Measurements from ENCODE around the gene NAA16.

DNA sequence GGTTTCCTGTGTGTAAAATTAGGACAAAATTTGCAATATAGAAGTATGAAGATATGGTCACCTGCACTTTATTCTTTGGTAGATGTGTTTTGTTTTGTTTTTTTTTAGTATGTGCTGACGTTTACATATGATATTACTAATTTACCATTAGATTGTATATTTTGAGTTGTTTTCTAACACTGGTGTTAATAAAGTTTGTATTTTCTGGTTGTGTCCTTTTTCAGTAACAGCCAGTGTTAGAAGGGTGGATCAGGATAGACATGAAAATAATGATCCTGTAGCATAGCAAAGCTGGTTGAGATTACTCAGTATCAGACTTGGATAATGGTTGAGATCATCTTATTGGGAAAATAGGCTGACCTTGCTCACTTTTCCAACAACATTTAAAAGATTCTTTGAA lies 6.2 kb downstream of the NAA16 start:
- TF ChIP-seq, protein P1, sequence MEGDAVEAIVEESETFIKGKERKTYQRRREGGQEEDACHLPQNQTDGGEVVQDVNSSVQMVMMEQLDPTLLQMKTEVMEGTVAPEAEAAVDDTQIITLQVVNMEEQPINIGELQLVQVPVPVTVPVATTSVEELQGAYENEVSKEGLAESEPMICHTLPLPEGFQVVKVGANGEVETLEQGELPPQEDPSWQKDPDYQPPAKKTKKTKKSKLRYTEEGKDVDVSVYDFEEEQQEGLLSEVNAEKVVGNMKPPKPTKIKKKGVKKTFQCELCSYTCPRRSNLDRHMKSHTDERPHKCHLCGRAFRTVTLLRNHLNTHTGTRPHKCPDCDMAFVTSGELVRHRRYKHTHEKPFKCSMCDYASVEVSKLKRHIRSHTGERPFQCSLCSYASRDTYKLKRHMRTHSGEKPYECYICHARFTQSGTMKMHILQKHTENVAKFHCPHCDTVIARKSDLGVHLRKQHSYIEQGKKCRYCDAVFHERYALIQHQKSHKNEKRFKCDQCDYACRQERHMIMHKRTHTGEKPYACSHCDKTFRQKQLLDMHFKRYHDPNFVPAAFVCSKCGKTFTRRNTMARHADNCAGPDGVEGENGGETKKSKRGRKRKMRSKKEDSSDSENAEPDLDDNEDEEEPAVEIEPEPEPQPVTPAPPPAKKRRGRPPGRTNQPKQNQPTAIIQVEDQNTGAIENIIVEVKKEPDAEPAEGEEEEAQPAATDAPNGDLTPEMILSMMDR (IDR thresholded peaks at IDR 0.05 in 2 of 3, conservative IDR thresholded peaks at IDR 0.05 in 1 of 3; ENCODE audit: insufficient read depth in 2 of 3, low read depth in 1 of 3, low read length in 3 of 3), result no peak
- TF ChIP-seq MCM2 (IDR thresholded peaks at IDR 0.05; ENCODE audit: low read depth), result no peak
- TF ChIP-seq FOXK1 (CRISPR knock-in tag; IDR thresholded peaks at IDR 0.05; ENCODE audit: borderline replicate concordance), result no peak
- TF ChIP-seq, protein P2, sequence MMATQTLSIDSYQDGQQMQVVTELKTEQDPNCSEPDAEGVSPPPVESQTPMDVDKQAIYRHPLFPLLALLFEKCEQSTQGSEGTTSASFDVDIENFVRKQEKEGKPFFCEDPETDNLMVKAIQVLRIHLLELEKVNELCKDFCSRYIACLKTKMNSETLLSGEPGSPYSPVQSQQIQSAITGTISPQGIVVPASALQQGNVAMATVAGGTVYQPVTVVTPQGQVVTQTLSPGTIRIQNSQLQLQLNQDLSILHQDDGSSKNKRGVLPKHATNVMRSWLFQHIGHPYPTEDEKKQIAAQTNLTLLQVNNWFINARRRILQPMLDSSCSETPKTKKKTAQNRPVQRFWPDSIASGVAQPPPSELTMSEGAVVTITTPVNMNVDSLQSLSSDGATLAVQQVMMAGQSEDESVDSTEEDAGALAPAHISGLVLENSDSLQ (IDR thresholded peaks at IDR 0.05), result no peak
- no peak for TF ChIP-seq NBN (IDR thresholded peaks at IDR 0.05; ENCODE audit: low read depth)
- TF ChIP-seq JUNB (CRISPR knock-in tag; conservative IDR thresholded peaks at IDR 0.05), result no peak
- TF ChIP-seq TCF7 (IDR thresholded peaks at IDR 0.05; ENCODE audit: borderline replicate concordance), result no peak
- no peak for TF ChIP-seq ELF1 (tag; IDR thresholded peaks at IDR 0.05)
- TF ChIP-seq, protein P3, sequence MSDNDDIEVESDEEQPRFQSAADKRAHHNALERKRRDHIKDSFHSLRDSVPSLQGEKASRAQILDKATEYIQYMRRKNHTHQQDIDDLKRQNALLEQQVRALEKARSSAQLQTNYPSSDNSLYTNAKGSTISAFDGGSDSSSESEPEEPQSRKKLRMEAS (CRISPR knock-in tag; IDR thresholded peaks at IDR 0.05), result no peak
- no peak for TF ChIP-seq PHF8 (IDR thresholded peaks at IDR 0.05; ENCODE audit: borderline replicate concordance, low read length)
- TF ChIP-seq POLR2H (tag; IDR thresholded peaks at IDR 0.05; ENCODE audit: low read depth), result no peak
- TF ChIP-seq POLR2AphosphoS5 (IDR thresholded peaks at IDR 0.05; ENCODE audit: control insufficient read depth, insufficient read depth, low read depth, low read length), result no peak
- no peak for TF ChIP-seq MYNN (IDR thresholded peaks at IDR 0.05)
- no peak for TF ChIP-seq MYNN (CRISPR knock-in tag; IDR thresholded peaks at IDR 0.05)
- no peak for TF ChIP-seq ZNF232 (CRISPR knock-in tag; IDR thresholded peaks at IDR 0.05)
